Tongue (tissue), 2 donors: ENCODE measurements around the gene TRIM71. TPM values are rescaled to one million over a fixed set of nuclear protein-coding genes. Genes with fewer than 3 reads are reported as not detected.
"Not testable (repeated sequence)": the region's sequence is repeated elsewhere in the genome, so short reads cannot be mapped to it uniquely, and the experiment has no call there.

ENCODE experiments used
- DNase-seq: peaks from one replicate; pipeline ENCODE4 v3.0.0-alpha.2; 2015
- total RNA-seq: library from RNA; depleted of rRNA; stranded (reverse); fragments of >200 nt; gene quantifications from one replicate; pipeline ENCODE4 v1.2.3, GENCODE V29; 2014

Gene TRIM71
- total RNA-seq, 1 donor from 2014 or later, result 0.31 TPM

- DNase-seq, result no peak
These were observed 73.6 kb downstream of the TRIM71 start for GRCh38 chr3:32891365-32891764.

GRCh38 chr3:32892625-32893598 lies 75.1 kb downstream of the TRIM71 start:
- DNase-seq, result no peak

- DNase-seq, result no peak
These were observed 77.2 kb downstream of the TRIM71 start for GRCh38 chr3:32894977-32895376.

GRCh38 chr3:32895701-32896100 lies 77.9 kb downstream of the TRIM71 start:
- no peak for DNase-seq

- DNase-seq, result no peak
These were observed 78.3 kb downstream of the TRIM71 start for GRCh38 chr3:32896143-32896542.

- no peak for DNase-seq
These were observed 79.3 kb downstream of the TRIM71 start for GRCh38 chr3:32897001-32897601.

- no peak for DNase-seq
These were observed 80.3 kb downstream of the TRIM71 start for GRCh38 chr3:32897981-32898623.

GRCh38 chr3:32899265-32899664 lies 81.5 kb downstream of the TRIM71 start:
- no peak for DNase-seq

GRCh38 chr3:32901005-32901932 lies 83.5 kb downstream of the TRIM71 start:
- DNase-seq, result no peak

- DNase-seq, result peak; percentile 32
These were observed 85.1 kb downstream of the TRIM71 start for GRCh38 chr3:32902887-32903371.

GRCh38 chr3:32903953-32904352 lies 86.2 kb downstream of the TRIM71 start:
- no peak for DNase-seq

- DNase-seq, result no peak
These were observed 92.2 kb downstream of the TRIM71 start for GRCh38 chr3:32909999-32910398.

GRCh38 chr3:32910954-32911353 lies 93.2 kb downstream of the TRIM71 start:
- no peak for DNase-seq

- no peak for DNase-seq
These were observed 94.2 kb downstream of the TRIM71 start for GRCh38 chr3:32912046-32912445.

- peak; percentile 36 for DNase-seq
These were observed 96.1 kb downstream of the TRIM71 start for GRCh38 chr3:32913790-32914446.

- DNase-seq, result no peak
These were observed 102.1 kb downstream of the TRIM71 start for GRCh38 chr3:32919920-32920319.

- DNase-seq, result no peak
These were observed 104.3 kb downstream of the TRIM71 start for GRCh38 chr3:32922078-32922477.

GRCh38 chr3:32930161-32930560 lies 112.4 kb downstream of the TRIM71 start:
- no peak for DNase-seq

GRCh38 chr3:32931273-32931672 lies 113.5 kb downstream of the TRIM71 start:
- DNase-seq, result not testable (repeated sequence)

GRCh38 chr3:32934150-32934742 lies 116.4 kb downstream of the TRIM71 start:
- DNase-seq, result peak; percentile 30

GRCh38 chr3:32937331-32937730 lies 119.5 kb downstream of the TRIM71 start:
- no peak for DNase-seq
